GF-D8 (cell line): Measurements from ENCODE around the gene NHEJ1.

Experiments
- DNase-seq: peaks from one replicate; lab custom pipeline; 2025; lab: John Stamatoyannopoulos, UW

NHEJ1 gene

DNA sequence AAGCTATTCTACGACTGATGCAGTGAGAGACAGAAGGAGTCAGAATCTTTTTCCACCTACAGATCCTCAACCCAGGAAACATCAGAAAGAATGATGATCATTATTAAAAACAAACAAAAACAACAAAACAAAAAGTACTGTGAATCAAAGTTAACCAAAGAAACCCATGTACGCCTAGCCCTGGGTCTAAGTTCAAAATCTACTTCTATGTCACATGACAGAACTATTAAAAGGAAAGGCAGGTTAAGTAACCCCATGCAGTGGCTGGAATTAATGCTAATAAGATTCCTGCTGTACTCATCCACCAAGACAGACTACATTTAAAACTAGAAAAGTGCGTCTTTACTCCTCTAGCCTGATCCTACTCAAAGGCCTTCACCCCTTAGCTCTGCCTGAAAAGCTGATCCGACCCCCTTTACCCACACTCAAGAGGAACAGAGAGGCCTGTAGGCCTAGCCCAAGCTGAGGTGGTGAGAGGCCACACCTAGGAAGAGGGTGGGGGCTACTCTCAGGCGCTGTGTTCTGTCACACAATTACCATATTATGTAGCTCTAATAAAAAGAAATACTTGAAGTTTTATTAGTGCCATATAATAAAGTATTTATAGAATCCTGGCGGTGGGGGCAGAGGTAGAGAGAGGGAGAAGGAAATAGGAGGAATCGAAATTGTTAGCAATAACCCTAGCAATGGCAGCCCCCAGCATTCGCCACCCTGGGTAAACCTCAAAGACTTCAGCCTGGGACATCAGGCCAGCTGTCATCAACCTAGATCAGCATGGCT lies 37.1 kb downstream of the NHEJ1 start:
- DNase-seq = no peak

DNA sequence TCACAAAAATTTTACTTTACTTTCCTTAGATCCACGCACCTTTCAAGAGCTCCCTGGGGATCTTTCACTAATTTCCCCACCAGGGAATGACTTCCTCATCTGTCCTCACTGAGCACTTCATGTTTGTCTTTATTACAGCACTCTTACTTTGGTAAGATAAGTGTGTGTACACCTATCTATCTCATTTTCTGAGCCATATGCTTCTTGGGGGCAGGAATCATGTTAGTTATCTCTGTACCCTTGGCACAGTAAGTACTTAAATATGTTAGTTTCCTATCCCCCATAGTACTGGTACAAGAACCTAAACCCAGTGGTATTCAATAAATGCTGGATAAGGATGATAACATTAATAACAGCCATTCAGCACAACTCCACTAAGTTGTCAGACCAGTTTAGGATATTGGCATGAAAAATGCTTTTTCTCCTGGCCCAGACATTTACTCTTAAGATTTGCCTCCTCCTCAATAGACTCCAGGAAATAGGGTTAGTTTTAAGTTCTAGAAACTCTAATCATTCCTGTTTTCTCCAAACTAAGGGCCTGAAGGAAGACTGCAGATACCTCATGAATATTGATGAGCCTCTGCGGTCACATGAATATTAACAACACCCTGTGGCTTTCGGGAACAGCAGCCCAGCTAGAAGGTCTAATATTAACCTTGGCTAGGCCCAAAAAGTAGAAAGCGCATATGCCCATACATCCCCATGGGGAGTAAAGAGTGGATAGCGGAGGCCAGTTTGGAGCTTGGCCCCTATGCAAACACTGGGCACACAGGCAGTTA lies 38.2 kb downstream of the NHEJ1 start:
- DNase-seq = no peak

DNA sequence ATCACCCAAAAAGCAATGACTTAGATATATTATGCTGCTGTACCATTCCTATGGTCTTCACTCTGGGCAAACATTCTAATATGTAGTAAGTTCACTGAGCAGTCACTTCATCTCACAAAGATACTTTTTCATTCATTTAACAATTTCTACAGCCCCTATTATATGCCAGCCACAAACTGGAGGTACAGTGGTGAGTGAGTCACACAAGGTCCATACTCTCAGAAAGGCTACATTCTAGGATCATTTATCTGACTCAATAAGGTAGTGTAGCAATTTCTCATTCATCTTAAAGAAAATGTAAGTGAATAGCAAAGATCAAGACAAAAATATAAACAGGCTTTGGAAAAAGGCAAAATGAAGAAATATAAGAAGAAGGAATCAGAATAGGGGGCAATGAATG lies 40.5 kb downstream of the NHEJ1 start:
- DNase-seq = no peak

DNA sequence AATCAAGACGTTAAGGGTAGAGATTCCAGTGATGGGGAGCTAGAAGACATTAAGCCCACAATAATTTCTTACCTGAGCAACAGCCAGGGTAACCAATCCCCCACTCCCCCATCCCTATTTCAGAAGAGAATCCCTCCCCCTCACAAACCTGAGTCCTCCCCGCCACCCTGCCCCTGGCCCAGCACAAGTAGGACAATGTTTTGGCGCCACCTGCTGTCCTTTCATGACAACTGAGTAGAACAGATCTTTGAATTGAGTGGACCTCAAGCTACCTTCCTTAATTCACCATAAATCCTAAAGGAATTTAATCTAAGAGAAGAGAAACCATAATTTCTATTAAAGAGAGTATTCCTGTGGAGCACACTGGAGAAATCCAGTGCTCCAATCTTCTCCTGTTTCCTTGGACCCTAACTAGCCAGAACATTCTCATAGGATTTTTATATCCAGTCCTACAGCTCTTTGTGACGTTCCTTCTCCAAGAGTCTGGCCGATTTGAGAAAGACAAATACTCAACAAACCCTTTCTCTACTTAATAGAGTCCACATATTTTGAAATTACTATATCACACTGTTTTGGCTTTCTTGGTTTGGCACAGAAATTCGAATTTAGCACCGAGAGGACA lies 41.1 kb downstream of the NHEJ1 start:
- no peak for DNase-seq

DNA sequence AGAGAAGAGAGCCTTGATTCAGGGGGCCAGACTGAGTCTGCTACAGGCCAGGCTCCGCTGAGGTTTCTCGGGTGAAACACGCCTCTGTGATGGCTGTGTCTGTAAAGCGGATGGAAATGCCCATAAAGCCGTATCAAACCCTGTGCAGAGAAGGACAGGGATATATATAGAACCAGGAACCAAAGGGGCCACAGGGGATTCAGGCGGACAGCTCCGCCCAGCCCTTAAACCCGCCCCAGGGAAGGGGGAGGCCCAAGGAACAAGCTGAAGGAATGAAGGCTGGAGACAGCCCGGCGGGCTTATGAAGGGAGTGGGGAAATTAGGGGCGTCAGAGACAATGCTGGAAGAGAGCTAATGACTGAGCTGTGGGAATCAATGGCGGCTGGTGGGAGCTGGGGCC lies 42.1 kb downstream of the NHEJ1 start:
- DNase-seq = peak; percentile 58

DNA sequence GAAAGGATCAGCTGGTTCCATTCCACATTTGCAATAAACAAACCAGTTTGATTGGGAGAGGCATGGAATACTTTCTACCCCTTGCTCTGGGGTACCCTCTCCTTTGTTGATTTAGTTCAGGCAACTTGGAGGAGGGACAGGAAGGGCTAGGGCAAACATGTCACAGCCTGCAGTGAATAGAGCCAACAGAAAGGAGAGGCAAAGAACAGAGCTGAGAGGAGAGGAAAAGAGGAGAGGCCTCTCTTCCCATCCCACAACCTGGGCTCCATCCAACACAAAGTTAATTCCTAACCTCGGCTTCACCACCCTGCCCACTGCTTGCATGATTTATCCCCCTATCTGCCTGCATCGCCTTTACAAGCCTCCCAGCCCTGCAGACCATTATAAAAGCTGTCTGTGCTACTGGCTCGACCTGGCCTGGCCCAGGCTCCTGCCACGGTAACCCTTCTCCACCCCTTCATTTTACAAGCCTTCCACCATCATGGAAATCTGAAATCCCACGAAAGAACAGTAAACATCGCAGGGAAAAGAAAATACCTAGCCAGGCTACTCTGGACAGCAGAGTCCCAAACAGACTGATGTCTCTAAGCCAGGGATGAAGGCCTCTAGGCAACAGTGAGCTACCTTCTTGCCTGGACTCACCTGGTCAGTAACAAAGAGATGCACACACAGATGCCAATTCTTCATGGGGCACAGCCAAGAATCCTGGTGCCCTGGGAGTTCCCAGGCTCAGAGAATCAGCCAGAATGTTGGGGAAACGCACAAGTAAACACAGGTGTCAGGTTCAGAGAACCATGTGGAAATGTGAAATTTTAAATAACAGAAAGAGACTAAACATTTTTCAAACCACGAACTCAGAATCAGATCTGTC lies 43.6 kb downstream of the NHEJ1 start:
- DNase-seq = no peak

DNA sequence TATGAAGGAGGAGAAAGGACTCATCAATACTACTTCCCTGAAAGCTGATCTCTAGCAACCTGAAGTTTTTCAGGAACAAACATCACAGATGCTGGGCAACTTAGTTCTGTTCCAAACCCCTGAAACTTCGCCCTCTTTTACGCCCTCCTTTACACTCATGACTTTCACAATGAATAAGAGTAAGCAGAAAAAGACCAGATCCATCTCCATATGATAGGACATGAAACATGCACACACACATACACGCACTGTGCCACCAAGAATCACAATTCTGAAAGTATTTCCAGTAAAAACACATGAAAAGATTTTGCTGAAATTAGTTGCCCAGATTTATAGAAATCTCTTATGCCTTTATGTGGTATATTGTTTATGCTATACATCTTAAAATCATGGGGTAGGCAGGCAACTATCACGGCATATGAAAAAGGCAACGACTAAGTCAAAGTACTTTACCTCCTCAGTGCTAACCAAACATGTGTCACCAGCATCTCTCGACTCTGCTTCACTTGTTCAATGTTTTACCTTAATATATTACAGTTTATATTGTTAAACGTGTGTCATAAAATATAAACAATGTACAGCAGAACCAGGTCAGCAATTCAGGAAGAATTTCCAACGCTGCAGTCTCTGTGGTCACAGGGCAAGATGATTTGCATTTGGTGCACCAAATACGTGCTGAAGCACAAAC lies 47.8 kb downstream of the NHEJ1 start:
- DNase-seq = no peak

DNA sequence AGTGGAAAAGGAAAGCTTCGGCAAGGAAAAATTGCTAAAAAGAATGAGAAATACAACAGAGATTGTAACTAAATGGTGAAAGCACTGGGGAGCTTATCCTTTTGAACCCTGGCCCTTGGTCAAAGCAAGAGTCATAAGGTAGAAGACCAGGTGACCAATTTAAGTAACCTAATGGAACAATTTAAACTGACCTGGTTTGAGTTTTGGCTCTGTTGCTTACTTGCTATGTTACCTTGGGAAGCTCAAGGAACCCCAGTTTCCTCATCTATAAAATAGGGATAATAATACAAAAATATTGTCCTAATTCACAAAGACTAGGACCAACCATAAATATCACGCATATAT lies 48.6 kb downstream of the NHEJ1 start:
- DNase-seq = no peak

DNA sequence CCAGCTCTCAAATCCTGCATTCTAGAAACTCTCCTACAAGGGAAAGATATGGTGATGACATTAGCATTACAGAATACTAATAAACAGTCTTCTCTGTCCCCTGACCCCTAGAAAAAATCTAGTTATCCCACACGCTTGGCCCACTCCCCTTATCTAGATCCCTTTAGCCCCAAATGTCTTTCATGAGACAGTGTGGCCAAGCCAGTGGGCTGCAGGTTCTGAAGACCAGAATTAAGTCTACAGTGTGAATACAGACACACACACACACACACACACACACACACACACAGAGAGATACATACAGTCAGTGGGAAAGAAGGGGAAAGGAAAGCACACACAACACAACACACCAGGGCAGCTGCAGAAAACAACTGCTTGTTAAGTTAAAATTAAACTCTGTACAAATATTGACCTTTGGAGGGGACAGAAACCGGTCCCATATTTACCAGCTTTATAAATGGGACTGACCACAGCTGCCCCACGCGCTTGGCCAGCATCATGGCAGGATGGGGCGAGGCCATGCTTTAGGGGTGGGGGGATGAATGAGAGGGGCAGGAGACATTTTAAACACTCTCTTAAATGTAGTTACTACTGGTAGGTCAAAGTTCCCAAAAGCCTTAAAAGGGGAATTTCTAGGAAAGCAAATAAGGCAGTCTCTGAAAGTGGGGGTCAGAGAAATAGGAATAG lies 49.1 kb downstream of the NHEJ1 start:
- DNase-seq = no peak

DNA sequence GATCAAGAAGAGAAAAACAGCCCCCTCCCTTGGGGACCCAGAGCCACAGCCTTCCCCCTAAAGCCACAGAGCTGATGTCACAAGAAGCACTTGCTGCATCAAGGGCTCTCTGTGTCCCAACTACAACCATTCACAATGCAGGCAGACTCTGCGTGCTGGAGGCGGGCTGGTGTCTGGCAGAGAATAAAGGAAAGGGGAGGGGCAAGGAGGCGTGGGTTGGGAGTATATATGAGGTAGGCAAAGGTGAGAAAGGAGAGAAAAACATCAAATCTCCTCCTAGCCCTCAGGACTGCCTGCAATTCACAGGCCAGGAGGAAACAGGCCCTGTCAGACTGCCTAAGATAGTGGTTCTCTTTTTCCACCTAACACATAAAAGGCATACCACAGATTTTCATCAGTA lies 51.1 kb downstream of the NHEJ1 start:
- peak; percentile 94 for DNase-seq

DNA sequence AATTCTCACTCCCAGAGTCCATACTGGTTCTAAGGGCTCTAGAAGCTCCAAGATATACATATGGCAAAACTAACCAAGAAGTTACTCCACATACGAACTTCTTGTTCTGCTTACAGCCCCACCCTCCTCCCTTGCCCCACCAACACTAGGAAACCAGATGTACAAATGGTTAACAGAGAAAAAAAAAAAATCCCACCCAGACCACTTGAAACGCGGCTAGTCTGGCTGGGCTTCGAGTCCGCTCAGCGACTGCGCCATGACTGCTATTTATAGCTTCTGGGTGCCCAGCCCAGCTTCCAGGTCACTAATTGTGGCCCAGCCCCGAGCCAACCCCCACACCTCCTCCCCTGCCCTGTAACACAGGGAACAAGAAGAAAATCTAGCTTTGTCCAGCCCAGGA lies 52.9 kb downstream of the NHEJ1 start:
- DNase-seq = no peak

DNA sequence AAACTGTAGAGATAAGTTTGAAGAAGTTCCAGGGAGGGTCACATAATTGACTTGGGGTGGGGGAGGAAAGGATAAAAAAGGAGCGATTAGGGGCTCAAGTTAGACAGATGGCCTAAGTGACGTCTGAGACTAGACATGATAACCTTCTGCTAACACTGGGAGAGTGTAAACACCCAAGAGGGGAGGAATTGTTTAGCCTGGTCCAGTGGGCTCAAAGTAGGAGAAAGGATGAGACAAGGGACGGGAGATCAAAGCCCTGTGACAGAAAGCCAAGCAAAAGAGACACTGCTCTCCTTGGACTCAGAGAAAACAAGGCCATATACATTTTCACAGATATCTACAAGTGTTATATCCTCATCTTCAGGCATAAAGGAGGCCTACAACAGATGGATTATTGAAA lies 54.4 kb downstream of the NHEJ1 start:
- DNase-seq = no peak

DNA sequence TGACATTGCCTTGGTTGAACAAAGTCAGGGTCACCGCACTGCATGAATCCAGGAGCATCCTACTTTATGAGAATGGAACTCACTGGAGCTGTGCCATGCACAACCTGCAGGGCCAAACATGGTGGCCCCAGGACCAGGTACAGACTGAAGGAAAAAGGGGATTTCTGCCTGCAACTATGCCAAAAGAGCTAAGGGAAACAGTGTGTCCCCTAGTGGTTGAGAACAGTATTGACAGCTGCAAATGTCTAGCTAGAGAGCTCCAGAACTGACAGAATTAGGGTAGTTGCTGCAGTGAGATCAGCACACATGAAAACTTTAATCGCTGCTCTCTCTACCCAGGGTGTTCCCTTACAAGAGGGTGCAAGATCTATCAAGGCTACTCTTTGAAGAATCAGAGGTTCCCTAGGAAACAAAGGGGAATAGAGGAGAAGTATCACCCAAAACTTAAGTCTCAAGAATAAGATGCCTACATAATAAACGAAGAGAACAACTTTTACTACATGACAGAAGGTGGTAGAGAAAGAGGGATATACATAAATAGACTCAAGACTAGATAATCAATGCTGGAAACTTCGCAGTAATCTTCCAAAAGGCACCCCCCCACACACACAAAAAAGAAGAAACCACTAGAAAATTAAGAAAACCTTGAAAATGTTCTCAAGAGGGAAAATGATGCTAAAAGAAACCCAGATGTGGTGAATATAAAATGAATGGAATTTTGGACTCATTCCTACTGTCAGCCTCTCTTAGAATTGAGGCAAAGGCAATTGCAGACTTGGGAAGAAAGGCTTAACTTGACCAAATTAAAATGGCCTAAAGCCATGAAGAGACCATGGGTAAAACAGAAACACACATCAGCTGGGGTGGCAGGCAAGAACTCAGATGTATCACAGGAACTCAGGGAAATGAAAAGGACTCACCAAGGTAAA lies 56.2 kb downstream of the NHEJ1 start:
- DNase-seq = no peak

DNA sequence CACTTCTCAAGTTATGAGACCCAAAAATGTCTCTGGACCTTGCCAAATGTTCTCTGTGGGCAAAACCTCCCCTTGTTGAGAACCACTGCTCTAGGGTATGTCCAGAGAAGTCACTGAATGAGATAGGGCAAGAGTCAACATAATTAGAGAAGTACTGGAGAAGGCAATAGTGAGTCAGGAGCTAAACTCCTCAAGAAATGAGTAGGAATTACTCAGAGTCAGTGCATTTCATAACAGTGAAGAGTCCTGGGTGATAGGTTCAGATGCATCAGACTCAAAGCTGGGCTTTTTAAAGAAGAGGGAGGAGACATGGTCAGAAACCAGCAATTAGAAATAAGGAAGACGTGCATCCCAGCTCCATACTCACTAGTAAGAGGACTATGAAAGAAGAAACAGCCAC lies 61.3 kb downstream of the NHEJ1 start:
- no peak for DNase-seq

DNA sequence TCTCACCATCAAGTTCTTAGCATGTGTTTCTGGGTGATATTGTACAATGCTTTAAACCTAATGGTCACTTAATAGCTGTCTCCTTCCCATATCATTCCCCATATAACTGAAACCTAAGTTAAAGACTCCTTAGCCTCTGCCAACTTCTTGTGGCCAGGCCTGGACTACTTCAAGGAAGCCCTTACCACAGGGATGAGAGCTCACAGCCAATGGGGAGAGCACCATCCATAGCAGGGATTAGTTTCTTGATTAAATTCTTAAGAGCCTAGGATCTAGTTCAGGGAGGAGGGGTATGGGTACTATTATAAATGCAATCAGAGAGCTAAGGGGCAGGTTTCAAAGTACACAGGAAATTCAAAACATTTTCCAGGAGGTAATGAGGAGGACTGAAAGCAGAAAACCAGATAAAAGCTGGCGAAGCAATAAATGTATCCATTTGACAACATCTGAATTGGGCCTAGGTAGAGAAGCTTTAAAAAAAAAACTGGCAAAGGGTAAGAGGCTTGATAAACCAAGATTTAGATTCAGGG lies 65.1 kb downstream of the NHEJ1 start:
- no peak for DNase-seq

DNA sequence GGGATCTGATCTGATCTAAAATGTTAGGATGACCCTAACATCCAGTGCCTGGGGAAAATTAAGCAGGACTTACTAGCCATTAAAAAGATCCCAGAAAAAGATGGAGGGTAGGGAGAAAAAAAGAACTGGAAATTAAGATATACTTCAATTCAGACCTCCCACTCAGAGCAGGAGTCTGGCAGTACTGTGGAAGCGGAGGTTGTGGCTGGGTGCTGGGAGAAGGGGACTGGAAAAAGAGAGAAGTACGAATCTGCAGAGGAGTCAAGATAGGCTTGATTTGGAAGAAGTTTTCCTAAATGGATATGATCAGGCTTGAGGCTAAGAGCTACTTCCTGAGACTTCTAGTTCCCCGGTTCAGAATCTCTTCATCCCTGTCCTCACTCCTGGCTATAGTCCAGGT lies 66.4 kb downstream of the NHEJ1 start:
- DNase-seq = no peak

DNA sequence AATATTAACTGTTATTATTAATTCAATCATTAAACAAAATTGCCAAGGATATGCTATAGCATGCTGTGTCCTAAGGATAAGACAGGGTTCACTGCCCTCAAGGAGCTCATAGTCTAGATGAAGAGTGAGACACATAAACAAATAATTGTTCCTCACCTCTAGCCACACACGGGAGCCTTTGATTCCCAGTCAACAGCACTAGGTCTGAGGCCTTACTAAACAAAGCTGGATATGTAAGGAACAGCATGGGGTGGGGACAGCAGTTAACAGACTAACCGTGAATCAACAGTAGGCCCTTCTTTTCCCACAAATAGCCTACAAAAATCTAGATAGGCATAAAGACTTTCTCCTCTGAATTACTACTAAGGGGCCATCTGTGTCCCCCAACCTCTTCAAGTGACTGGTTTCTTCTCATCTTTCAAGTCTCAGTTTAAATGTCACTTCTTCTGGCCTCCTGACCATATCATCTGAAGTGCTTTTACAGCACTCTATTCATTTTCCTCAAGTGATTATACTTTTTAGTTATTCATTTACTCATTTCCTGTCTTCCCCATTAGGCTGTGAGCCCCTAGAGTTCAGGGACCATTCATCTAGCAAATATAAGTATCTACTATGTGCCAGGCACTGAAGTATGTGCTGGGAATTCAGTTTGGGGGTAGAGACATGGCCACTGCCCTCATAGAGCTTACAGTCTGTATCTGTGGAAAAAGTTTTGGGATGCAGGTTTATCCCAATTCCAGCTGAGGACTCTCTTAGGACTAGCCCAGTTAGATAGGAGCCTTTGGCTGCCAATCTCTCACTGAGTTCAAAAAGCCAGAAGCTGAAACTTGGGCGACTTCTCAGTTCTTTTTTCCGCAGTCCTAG lies 69.9 kb downstream of the NHEJ1 start:
- DNase-seq = no peak

DNA sequence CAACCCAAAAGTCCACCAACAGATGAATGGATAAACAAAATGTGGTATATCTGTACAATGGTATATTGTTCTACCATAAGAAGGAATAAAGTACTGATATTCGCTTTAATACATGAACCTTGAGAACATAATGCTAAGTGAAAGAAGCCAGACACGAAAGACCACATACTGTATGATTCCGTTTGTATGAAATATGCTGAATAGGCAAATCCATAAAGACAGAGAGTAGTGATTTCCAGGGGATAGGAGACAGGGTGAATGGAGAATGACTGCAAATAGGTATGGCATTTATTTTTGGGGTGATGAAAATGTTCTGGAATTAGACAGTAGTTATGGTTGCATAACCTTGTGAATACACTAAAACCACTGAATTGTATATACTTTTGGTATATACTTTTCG lies 71.3 kb downstream of the NHEJ1 start:
- no peak for DNase-seq

DNA sequence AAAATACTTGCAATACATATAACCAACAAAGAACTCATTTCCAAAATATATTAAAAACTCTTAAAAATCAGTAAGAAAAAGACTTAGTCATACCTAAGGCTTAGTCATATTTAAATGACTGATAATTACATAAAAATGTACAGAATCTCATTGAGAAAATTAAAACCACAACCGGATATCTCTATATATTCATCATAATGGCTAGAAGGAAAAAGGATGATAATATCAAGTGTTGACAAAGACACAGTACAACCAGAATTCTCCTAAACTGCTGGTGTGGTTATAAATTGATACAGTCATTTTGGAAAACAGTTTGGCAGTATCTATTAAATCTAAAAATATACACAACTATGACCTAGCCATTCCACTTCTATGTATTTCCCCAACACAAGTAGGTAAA lies 72.8 kb downstream of the NHEJ1 start:
- DNase-seq = no peak
